Left ventricle myocardium inferior (tissue), 1 donor: ENCODE results near the gene CEP85. TPM values are rescaled to one million over a fixed set of nuclear protein-coding genes. Genes with fewer than 3 reads are reported as not detected.

ENCODE experiments used
- DNase-seq: peaks from one replicate; pipeline ENCODE4 v3.0.0-alpha.2; 2020
- H3K27ac ChIP-seq: fragments of 200-600 bp; replicated peaks from 2 replicates; pipeline ENCODE4 v1.8.0; 2021
- H3K27me3 ChIP-seq: fragments of 200-600 bp; 2 replicates; pipeline ENCODE4 v1.8.0; 2021; ENCODE audit warnings: low read depth
- H3K36me3 ChIP-seq: fragments of 200-600 bp; 2 replicates; pipeline ENCODE4 v1.8.0; 2021
- H3K4me1 ChIP-seq: fragments of 200-600 bp; 2 replicates; pipeline ENCODE4 v1.8.0; 2021
- H3K4me3 ChIP-seq: fragments of 200-600 bp; 2 replicates; pipeline ENCODE4 v1.8.0; 2021; ENCODE audit warnings: mild to moderate bottlenecking, moderate library complexity
- H3K9me3 ChIP-seq: fragments of 200-600 bp; replicated peaks from 2 replicates; pipeline ENCODE4 v1.8.0; 2021
- CTCF ChIP-seq: fragments of 200-600 bp; IDR thresholded peaks from 2 replicates; pipeline ENCODE4 v1.8.0; 2021; ENCODE audit warnings: antibody characterized with exemption, mild to moderate bottlenecking, borderline replicate concordance
- intact Hi-C: fragments of 100-400 bp; cut with micrococcal nuclease; formaldehyde crosslinking; loops from one replicate; pipeline ENCODE4 v1.11.0; 2022
- total RNA-seq: library from RNA; stranded (reverse); fragmentation: NEBNext Ultra II Directional; extraction: Animal tissue kit (Norgen Biotek cat#: 25700); gene quantifications from one replicate; pipeline ENCODE4 v1.2.1, GENCODE V29; 2021
- donor health status: DM: no; HTN: yes; CAD: no; lungs with severe emphysema.

CEP85 gene
- total RNA-seq, 1 donor from 2014 or later, result 71.2 TPM

GRCh38 chr1:26274801-26275425 lies 40.9 kb downstream of the CEP85 start:
- TF ChIP-seq CTCF, result no peak
- peak overlapping the region; percentile 98 for H3K27ac ChIP-seq
- no peak overlapping the region for H3K4me3 ChIP-seq
- H3K4me1 ChIP-seq, result peaks cover 62% of the 10 kb centered on the region
- intact Hi-C loops, result loop anchor here (5.0 kb wide), 1 partner anchor 47 kb away; no protein-coding TSS in a partner anchor
- H3K9me3 ChIP-seq, result no peaks in the 10 kb centered on the region
- no peaks in the 10 kb centered on the region for H3K27me3 ChIP-seq
- peaks cover 61% of the 10 kb centered on the region for H3K36me3 ChIP-seq
- DNase-seq, result no peak

GRCh38 chr1:26275580-26276431 lies 41.8 kb downstream of the CEP85 start:
- peak; percentile 81 for DNase-seq
- intact Hi-C loops, result loop anchor here (5.0 kb wide), 1 partner anchor 46 kb away; no protein-coding TSS in a partner anchor
- H3K27ac ChIP-seq, result peak overlapping the region; percentile 98
- peaks cover 68% of the 10 kb centered on the region for H3K4me1 ChIP-seq
- H3K36me3 ChIP-seq, result peaks cover 52% of the 10 kb centered on the region
- no peaks in the 10 kb centered on the region for H3K27me3 ChIP-seq
- TF ChIP-seq CTCF, result peak; percentile 89
- no peaks in the 10 kb centered on the region for H3K9me3 ChIP-seq
- peak overlapping the region; percentile 12 for H3K4me3 ChIP-seq

- TF ChIP-seq CTCF, result no peak
- intact Hi-C loops, result loop anchor here (5.0 kb wide), 1 partner anchor 46 kb away; no protein-coding TSS in a partner anchor
- Histone ChIP-seq H3K4me1 (peaks cover 75% of the 10 kb centered on the region), H3K9me3 (no peaks in the 10 kb centered on the region), H3K27ac (peak overlapping the region; percentile 98), H3K4me3 (no peak overlapping the region), H3K36me3 (peaks cover 52% of the 10 kb centered on the region), H3K27me3 (no peaks in the 10 kb centered on the region)
- DNase-seq, result no peak
Observed at GRCh38 chr1:26276432-26276838, 42.4 kb downstream of the CEP85 start.

- H3K27ac ChIP-seq, result peak overlapping the region; percentile 98
- TF ChIP-seq CTCF, result no peak
- H3K4me1 ChIP-seq, result peaks cover 81% of the 10 kb centered on the region
Observed at GRCh38 chr1:26277261-26277661, 43.3 kb downstream of the CEP85 start.

GRCh38 chr1:26277719-26278118 lies 43.7 kb downstream of the CEP85 start:
- peaks cover 86% of the 10 kb centered on the region for H3K4me1 ChIP-seq

More at GRCh38 chr1:26277261-26277661, 43.3 kb downstream of the CEP85 start:
- no peak for DNase-seq
- Histone ChIP-seq H3K36me3 (peaks cover 47% of the 10 kb centered on the region), H3K27me3 (no peaks in the 10 kb centered on the region), H3K9me3 (no peaks in the 10 kb centered on the region), H3K4me3 (no peak overlapping the region)
- intact Hi-C loops, result loop anchor here (5.0 kb wide), 1 partner anchor 45 kb away; no protein-coding TSS in a partner anchor

More at GRCh38 chr1:26277719-26278118, 43.7 kb downstream of the CEP85 start:
- TF ChIP-seq CTCF, result no peak
- Histone ChIP-seq H3K27ac (peak overlapping the region; percentile 98), H3K27me3 (no peaks in the 10 kb centered on the region), H3K4me3 (no peak overlapping the region), H3K36me3 (peaks cover 46% of the 10 kb centered on the region), H3K9me3 (no peaks in the 10 kb centered on the region)
- intact Hi-C loops, result loop anchor here (5.0 kb wide), 1 partner anchor 45 kb away; no protein-coding TSS in a partner anchor
- no peak for DNase-seq
